DOHH2 (cell line): ENCODE measurements around the gene AP1S3.

Experiments used
- EZH2phosphoT487 ChIP-seq: fragments of 200-600 bp; sonication (generic); IDR thresholded peaks from 2 replicates; pipeline ENCODE4 v1.6.1; 2017; ENCODE audit warnings: borderline replicate concordance, mild to moderate bottlenecking, antibody characterized with exemption, low read length, moderate library complexity, mixed read lengths
- TF ChIP-seq, protein P1 (sequence below): fragments of 200-600 bp; sonication (generic); IDR thresholded peaks from one replicate; pipeline ENCODE4 v1.5.1; 2014; ENCODE audit warnings: antibody characterized with exemption, mild to moderate bottlenecking, low read depth, low read length; ENCODE audit not compliant: poor library complexity, severe bottlenecking

DNA sequence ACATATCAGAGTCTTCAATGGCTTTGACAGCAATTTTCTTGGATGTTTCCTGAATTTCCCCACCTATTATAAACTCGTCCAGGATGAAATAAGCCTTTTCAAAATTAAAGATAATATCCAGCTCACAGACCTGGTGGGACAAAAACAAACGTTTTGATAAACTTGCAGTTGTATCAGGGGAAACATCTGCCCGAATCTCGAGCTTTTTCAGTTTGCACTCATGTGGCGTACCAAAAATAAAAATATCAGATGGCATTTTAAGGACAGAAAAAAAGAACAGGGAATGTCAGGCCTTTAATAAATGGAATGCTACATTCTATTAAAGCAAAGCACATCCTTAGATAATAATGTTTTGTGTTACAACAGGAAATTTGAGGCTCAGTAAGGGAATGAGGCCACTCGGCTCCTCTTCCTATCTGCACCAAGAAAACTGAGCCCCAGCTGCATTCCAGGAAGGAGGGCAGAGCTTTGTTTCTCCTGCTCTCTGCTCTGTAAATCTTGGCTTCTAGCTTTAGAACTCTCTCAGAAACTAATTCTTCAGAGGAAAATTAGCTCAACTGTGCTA is 72.1 kb downstream of the AP1S3 start:
- TF ChIP-seq, protein P1, sequence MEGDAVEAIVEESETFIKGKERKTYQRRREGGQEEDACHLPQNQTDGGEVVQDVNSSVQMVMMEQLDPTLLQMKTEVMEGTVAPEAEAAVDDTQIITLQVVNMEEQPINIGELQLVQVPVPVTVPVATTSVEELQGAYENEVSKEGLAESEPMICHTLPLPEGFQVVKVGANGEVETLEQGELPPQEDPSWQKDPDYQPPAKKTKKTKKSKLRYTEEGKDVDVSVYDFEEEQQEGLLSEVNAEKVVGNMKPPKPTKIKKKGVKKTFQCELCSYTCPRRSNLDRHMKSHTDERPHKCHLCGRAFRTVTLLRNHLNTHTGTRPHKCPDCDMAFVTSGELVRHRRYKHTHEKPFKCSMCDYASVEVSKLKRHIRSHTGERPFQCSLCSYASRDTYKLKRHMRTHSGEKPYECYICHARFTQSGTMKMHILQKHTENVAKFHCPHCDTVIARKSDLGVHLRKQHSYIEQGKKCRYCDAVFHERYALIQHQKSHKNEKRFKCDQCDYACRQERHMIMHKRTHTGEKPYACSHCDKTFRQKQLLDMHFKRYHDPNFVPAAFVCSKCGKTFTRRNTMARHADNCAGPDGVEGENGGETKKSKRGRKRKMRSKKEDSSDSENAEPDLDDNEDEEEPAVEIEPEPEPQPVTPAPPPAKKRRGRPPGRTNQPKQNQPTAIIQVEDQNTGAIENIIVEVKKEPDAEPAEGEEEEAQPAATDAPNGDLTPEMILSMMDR, result no peak
- TF ChIP-seq EZH2phosphoT487, result no peak
